ENCODE data around the gene HEATR9. TPM values are rescaled to one million over a fixed set of nuclear protein-coding genes. Genes with fewer than 3 reads are reported as not detected.

The HEATR9 gene
- total and polyA plus RNA-seq, 4 donors: 0.08 TPM; not detected in 3

DNA sequence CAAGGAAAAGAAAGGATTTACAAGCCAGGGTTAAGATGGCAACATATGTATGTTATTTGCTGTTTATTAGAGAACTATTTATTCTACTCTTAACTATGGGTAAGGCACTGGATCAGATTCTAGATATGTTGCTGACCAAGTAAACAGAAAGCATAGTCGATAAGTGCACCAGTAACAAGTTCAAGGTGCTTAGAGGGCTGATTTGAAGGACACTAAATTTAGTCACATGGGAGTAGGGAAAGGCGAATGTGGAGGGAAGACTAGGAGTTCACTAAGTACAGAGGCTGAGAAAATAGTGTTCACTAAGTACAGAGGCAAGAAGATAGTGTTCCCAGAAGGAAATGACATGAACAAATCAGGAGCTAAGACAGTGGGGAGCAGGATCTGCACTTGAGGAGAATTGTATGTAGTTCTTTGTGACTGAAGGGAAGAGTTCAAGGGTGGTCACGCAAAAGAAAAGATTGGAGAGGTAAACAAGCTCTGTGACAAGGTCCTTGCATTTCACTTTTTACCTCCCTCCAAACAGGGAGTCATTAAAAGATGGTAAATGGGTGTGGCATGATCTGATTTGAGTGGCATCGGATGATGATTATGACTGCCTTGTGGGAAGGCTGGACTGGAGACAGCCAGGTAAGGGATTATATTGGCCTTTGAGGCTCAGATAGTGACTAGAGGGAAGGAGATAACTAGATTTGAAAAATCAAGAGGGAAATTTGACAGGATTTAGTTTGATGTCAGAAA is 20.9 kb downstream of the HEATR9 start:
- H3K4me1 ChIP-seq (ENCODE audit: control insufficient read depth in 4 of 4, insufficient read depth in 4 of 4, low read length in 3 of 4): no peaks in the 10 kb centered on the region
- H3K27ac ChIP-seq (ENCODE audit: low read depth in 1 of 2, low read length in 2 of 2): no peak overlapping the region
- H3K9ac ChIP-seq (ENCODE audit: low read depth in 1 of 2, low read length in 2 of 2): no peak overlapping the region
- no peak for DNase-seq (ENCODE audit: low spot score)
- H3K4me3 ChIP-seq (ENCODE audit: low read depth in 1 of 3, low read length in 3 of 3): no peak overlapping the region
- no peaks in the 10 kb centered on the region for H3K9me3 ChIP-seq (ENCODE audit: control insufficient read depth in 4 of 4, low read length in 3 of 4)
- TF ChIP-seq HNF4G (IDR thresholded peaks at IDR 0.05) (no peak), FOXA1 (IDR thresholded peaks at IDR 0.05) (no peak)
- TF ChIP-seq, protein P1, sequence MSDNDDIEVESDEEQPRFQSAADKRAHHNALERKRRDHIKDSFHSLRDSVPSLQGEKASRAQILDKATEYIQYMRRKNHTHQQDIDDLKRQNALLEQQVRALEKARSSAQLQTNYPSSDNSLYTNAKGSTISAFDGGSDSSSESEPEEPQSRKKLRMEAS (IDR thresholded peaks at IDR 0.05): no peak
- TF ChIP-seq, protein P2, sequence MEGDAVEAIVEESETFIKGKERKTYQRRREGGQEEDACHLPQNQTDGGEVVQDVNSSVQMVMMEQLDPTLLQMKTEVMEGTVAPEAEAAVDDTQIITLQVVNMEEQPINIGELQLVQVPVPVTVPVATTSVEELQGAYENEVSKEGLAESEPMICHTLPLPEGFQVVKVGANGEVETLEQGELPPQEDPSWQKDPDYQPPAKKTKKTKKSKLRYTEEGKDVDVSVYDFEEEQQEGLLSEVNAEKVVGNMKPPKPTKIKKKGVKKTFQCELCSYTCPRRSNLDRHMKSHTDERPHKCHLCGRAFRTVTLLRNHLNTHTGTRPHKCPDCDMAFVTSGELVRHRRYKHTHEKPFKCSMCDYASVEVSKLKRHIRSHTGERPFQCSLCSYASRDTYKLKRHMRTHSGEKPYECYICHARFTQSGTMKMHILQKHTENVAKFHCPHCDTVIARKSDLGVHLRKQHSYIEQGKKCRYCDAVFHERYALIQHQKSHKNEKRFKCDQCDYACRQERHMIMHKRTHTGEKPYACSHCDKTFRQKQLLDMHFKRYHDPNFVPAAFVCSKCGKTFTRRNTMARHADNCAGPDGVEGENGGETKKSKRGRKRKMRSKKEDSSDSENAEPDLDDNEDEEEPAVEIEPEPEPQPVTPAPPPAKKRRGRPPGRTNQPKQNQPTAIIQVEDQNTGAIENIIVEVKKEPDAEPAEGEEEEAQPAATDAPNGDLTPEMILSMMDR (IDR thresholded peaks at IDR 0.05; ENCODE audit: low read depth, low read length, missing input control): no peak
- no peaks in the 10 kb centered on the region for H3K27me3 ChIP-seq (ENCODE audit: control insufficient read depth in 4 of 4, insufficient read depth in 4 of 4, low read length in 3 of 4)
- 61% methylated on average over 4 of the region's 4 CpGs for WGBS
- peaks cover 7 to 38% (median 30%) of the 10 kb centered on the region in 4 donors for H3K36me3 ChIP-seq (ENCODE audit: control insufficient read depth in 4 of 4, insufficient read depth in 3 of 4, low read depth in 1 of 4, low read length in 3 of 4)

DNA sequence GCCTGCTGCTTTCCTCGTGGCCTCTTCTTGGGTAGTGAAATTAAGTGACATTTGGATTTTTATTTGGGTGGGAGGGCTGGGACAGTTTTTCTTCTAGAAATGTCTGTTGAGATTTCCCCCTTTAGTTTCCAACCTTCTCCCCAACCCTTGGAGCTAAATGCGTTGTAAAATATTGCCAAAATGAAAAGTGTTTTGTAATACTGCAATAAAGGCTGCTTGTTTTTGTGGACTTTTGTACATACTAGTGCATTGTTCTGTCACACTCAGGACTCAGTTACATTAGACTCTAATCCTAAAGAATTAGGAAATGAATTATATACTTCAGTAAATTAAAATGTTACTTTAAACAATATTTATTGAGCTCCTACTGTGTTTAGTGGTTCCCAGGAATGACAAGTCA is 21.7 kb downstream of the HEATR9 start:
- DNase-seq (ENCODE audit: low spot score): no peak
- Histone ChIP-seq H3K27me3 (ENCODE audit: control insufficient read depth in 4 of 4, insufficient read depth in 4 of 4, low read length in 3 of 4) (no peaks in the 10 kb centered on the region), H3K4me3 (ENCODE audit: low read depth in 1 of 3, low read length in 3 of 3) (no peak overlapping the region), H3K36me3 (ENCODE audit: control insufficient read depth in 4 of 4, insufficient read depth in 3 of 4, low read depth in 1 of 4, low read length in 3 of 4) (peaks cover 8 to 45% (median 34%) of the 10 kb centered on the region in 4 donors), H3K9me3 (ENCODE audit: control insufficient read depth in 4 of 4, low read length in 3 of 4) (no peaks in the 10 kb centered on the region), H3K27ac (ENCODE audit: low read depth in 1 of 2, low read length in 2 of 2) (no peak overlapping the region), H3K9ac (ENCODE audit: low read depth in 1 of 2, low read length in 2 of 2) (no peak overlapping the region), H3K4me1 (ENCODE audit: control insufficient read depth in 4 of 4, insufficient read depth in 4 of 4, low read length in 3 of 4) (no peaks in the 10 kb centered on the region)
- WGBS: 58% methylated on average over 2 of the region's 2 CpGs
- TF ChIP-seq SP1 (IDR thresholded peaks at IDR 0.05): no peak

DNA sequence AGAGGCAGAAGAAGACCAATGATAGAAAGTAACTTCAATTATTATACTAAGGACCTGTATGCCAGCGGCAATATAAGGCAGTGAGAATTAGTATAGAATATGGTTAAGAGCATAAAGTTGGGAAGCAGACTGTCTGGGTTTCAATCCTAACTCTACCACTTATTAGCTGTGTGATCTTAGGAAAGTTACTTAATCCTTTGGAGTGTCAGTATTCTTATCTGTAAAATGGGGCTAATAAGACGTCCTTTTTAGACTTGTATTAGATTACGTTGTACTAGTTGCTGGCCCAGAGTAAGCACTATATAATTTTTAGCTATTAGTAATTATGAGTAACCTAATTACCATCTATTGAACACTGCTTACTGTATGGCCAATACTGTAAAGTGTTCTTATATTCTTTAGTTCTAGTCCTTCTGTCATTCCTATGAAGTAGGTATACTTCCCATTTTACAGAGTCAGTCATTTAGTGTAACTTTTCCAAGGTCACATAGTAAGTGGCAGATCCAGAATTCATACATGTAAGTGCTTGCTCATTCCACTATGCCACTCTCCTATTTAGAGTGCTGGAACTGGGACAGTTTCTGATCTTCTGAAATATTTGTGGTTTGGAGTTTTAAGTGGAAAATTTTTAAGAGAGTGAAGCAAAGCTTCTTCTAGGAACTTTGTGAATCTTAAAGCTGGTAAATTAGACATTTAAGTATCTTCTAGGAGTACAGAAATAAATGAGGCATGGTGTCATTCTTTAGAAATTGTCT is 22.5 kb downstream of the HEATR9 start:
- Histone ChIP-seq H3K4me1 (ENCODE audit: control insufficient read depth in 4 of 4, insufficient read depth in 4 of 4, low read length in 3 of 4) (no peaks in the 10 kb centered on the region), H3K27ac (ENCODE audit: low read depth in 1 of 2, low read length in 2 of 2) (no peak overlapping the region), H3K27me3 (ENCODE audit: control insufficient read depth in 4 of 4, insufficient read depth in 4 of 4, low read length in 3 of 4) (no peaks in the 10 kb centered on the region), H3K9me3 (ENCODE audit: control insufficient read depth in 4 of 4, low read length in 3 of 4) (no peaks in the 10 kb centered on the region), H3K4me3 (ENCODE audit: low read depth in 1 of 3, low read length in 3 of 3) (no peak overlapping the region), H3K9ac (ENCODE audit: low read depth in 1 of 2, low read length in 2 of 2) (no peak overlapping the region), H3K36me3 (ENCODE audit: control insufficient read depth in 4 of 4, insufficient read depth in 3 of 4, low read depth in 1 of 4, low read length in 3 of 4) (peaks cover 8 to 45% (median 35%) of the 10 kb centered on the region in 4 donors)
- DNase-seq (ENCODE audit: low spot score): no peak
- 92% methylated on average over 3 of the region's 3 CpGs for WGBS
- TF ChIP-seq JUND (IDR thresholded peaks at IDR 0.05): no peak
- TF ChIP-seq SP1 (IDR thresholded peaks at IDR 0.05): no peak
- TF ChIP-seq GABPA (IDR thresholded peaks at IDR 0.05 in 1 of 2, conservative IDR thresholded peaks at IDR 0.05 in 1 of 2): no peak
- TF ChIP-seq HNF4G (IDR thresholded peaks at IDR 0.05): no peak
- TF ChIP-seq, protein P3, sequence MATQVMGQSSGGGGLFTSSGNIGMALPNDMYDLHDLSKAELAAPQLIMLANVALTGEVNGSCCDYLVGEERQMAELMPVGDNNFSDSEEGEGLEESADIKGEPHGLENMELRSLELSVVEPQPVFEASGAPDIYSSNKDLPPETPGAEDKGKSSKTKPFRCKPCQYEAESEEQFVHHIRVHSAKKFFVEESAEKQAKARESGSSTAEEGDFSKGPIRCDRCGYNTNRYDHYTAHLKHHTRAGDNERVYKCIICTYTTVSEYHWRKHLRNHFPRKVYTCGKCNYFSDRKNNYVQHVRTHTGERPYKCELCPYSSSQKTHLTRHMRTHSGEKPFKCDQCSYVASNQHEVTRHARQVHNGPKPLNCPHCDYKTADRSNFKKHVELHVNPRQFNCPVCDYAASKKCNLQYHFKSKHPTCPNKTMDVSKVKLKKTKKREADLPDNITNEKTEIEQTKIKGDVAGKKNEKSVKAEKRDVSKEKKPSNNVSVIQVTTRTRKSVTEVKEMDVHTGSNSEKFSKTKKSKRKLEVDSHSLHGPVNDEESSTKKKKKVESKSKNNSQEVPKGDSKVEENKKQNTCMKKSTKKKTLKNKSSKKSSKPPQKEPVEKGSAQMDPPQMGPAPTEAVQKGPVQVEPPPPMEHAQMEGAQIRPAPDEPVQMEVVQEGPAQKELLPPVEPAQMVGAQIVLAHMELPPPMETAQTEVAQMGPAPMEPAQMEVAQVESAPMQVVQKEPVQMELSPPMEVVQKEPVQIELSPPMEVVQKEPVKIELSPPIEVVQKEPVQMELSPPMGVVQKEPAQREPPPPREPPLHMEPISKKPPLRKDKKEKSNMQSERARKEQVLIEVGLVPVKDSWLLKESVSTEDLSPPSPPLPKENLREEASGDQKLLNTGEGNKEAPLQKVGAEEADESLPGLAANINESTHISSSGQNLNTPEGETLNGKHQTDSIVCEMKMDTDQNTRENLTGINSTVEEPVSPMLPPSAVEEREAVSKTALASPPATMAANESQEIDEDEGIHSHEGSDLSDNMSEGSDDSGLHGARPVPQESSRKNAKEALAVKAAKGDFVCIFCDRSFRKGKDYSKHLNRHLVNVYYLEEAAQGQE (IDR thresholded peaks at IDR 0.05): no peak
- TF ChIP-seq, protein P4, sequence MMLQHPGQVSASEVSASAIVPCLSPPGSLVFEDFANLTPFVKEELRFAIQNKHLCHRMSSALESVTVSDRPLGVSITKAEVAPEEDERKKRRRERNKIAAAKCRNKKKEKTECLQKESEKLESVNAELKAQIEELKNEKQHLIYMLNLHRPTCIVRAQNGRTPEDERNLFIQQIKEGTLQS (IDR thresholded peaks at IDR 0.05): no peak
- TF ChIP-seq EGR1 (IDR thresholded peaks at IDR 0.05; ENCODE audit: low read depth in 2 of 2): no peak
- TF ChIP-seq FOXA1 (IDR thresholded peaks at IDR 0.05): no peak
- TF ChIP-seq RXRA (IDR thresholded peaks at IDR 0.05): no peak
- TF ChIP-seq, protein P5, sequence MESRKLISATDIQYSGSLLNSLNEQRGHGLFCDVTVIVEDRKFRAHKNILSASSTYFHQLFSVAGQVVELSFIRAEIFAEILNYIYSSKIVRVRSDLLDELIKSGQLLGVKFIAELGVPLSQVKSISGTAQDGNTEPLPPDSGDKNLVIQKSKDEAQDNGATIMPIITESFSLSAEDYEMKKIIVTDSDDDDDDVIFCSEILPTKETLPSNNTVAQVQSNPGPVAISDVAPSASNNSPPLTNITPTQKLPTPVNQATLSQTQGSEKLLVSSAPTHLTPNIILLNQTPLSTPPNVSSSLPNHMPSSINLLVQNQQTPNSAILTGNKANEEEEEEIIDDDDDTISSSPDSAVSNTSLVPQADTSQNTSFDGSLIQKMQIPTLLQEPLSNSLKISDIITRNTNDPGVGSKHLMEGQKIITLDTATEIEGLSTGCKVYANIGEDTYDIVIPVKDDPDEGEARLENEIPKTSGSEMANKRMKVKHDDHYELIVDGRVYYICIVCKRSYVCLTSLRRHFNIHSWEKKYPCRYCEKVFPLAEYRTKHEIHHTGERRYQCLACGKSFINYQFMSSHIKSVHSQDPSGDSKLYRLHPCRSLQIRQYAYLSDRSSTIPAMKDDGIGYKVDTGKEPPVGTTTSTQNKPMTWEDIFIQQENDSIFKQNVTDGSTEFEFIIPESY (IDR thresholded peaks at IDR 0.05): no peak
- no peak for TF ChIP-seq FOXA2 (IDR thresholded peaks at IDR 0.05)
- TF ChIP-seq YY1 (IDR thresholded peaks at IDR 0.05): no peak
- TF ChIP-seq, protein P1 (IDR thresholded peaks at IDR 0.05): no peak
- TF ChIP-seq, protein P2 (IDR thresholded peaks at IDR 0.05; ENCODE audit: low read depth, low read length, missing input control): no peak
